MM.1S (cell line): ENCODE results near the gene SFN.
A peak's percentile ranks its signal among the peaks of the same experiment; 100 is the strongest.

Source experiments
- DNase-seq: peaks from one replicate; pipeline ENCODE4 v3.0.0-alpha.2; 2015
- H2AFZ ChIP-seq: fragments of 300-600 bp; sonication (generic); 2 replicates; pipeline ENCODE4 v1.6.0; 2016; ENCODE audit warnings: antibody characterized with exemption, low read length
- H3F3A ChIP-seq: fragments of 300-600 bp; sonication (generic); 2 replicates; pipeline ENCODE4 v1.6.1; 2016; ENCODE audit warnings: mild to moderate bottlenecking, antibody characterized with exemption, low read length, moderate library complexity, mixed read lengths; ENCODE audit not compliant: insufficient read depth
- H3K27ac ChIP-seq: fragments of 300-600 bp; sonication (generic); 2 replicates; pipeline ENCODE4 v1.5.1; 2016; ENCODE audit warnings: mild to moderate bottlenecking, low read length
- H3K27me3 ChIP-seq: fragments of 300-600 bp; sonication (generic); replicated peaks from 2 replicates; pipeline ENCODE4 v1.6.0; 2016; ENCODE audit warnings: low read length; ENCODE audit not compliant: insufficient read depth
- H3K36me3 ChIP-seq: fragments of 300-600 bp; sonication (generic); replicated peaks from 2 replicates; pipeline ENCODE4 v1.6.1; 2016; ENCODE audit warnings: mild to moderate bottlenecking, low read length, mixed read lengths; ENCODE audit not compliant: insufficient read depth
- H3K4me1 ChIP-seq: fragments of 300-600 bp; sonication (generic); 2 replicates; pipeline ENCODE4 v1.6.1; 2016; ENCODE audit warnings: low read length, mixed read lengths
- H3K4me2 ChIP-seq: fragments of 300-600 bp; sonication (generic); 2 replicates; pipeline ENCODE4 v1.6.0; 2016; ENCODE audit warnings: low read depth, low read length
- H3K4me3 ChIP-seq: fragments of 300-600 bp; sonication (generic); 2 replicates; pipeline ENCODE4 v1.5.1; 2016; ENCODE audit warnings: low read length, mixed read lengths
- H3K79me2 ChIP-seq: fragments of 300-600 bp; sonication (generic); 2 replicates; pipeline ENCODE4 v1.6.1; 2016; ENCODE audit warnings: mixed run types, low read length, mixed read lengths
- H3K9ac ChIP-seq: fragments of 300-600 bp; sonication (generic); 2 replicates; pipeline ENCODE4 v1.6.1; 2016; ENCODE audit warnings: low read length, mixed read lengths
- H3K9me2 ChIP-seq: fragments of 300-600 bp; sonication (generic); replicated peaks from 2 replicates; pipeline ENCODE4 v1.6.1; 2016; ENCODE audit warnings: mild to moderate bottlenecking, low read length, mixed read lengths; ENCODE audit not compliant: insufficient read depth
- H3K9me3 ChIP-seq: fragments of 300-600 bp; sonication (generic); replicated peaks from 2 replicates; pipeline ENCODE4 v1.6.1; 2016; ENCODE audit warnings: mild to moderate bottlenecking, low read length, mixed read lengths; ENCODE audit not compliant: insufficient read depth
- H4K20me1 ChIP-seq: fragments of 300-600 bp; sonication (generic); 2 replicates; pipeline ENCODE4 v1.6.1; 2016; ENCODE audit warnings: mild to moderate bottlenecking, low read length, moderate library complexity, mixed read lengths; ENCODE audit not compliant: insufficient read depth
- CTCF ChIP-seq: fragments of 300-600 bp; sonication (generic); IDR thresholded peaks from 2 replicates; pipeline ENCODE4 v1.5.1; 2016; ENCODE audit warnings: antibody characterized with exemption, low read length, mixed read lengths
- EZH2 ChIP-seq: fragments of 300-600 bp; sonication (generic); optimal IDR thresholded peaks from 2 replicates; pipeline ENCODE3; 2017; ENCODE audit warnings: low read depth, mild to moderate bottlenecking, antibody characterized with exemption, low read length, mixed read lengths
- EZH2phosphoT487 ChIP-seq: fragments of 300-600 bp; sonication (generic); IDR thresholded peaks from 2 replicates; pipeline ENCODE4 v1.6.1; 2018; ENCODE audit warnings: antibody characterized with exemption, low read length

The SFN gene

GRCh38 chr1:26861286-26861701, 1.7 kb upstream of the SFN start:
- no peaks in the 10 kb centered on the region for H4K20me1 ChIP-seq
- no peak overlapping the region for H3K27ac ChIP-seq
- no peaks in the 10 kb centered on the region for H3K27me3 ChIP-seq
- no peak for DNase-seq
- H3F3A ChIP-seq = peaks cover 39% of the 10 kb centered on the region
- no peaks in the 10 kb centered on the region for H3K36me3 ChIP-seq
- no peak overlapping the region for H3K4me2 ChIP-seq
- TF ChIP-seq CTCF (no peak), EZH2phosphoT487 (no peak), EZH2 (no peak)
- no peaks in the 10 kb centered on the region for H3K79me2 ChIP-seq
- no peaks in the 10 kb centered on the region for H3K9me2 ChIP-seq
- H3K9me3 ChIP-seq = no peaks in the 10 kb centered on the region
- no peak overlapping the region for H2AFZ ChIP-seq
- H3K9ac ChIP-seq = no peak overlapping the region
- peaks cover 19% of the 10 kb centered on the region for H3K4me1 ChIP-seq
- H3K4me3 ChIP-seq = no peak overlapping the region

- no peak for DNase-seq
- H3F3A ChIP-seq = peaks cover 39% of the 10 kb centered on the region
- H3K27ac ChIP-seq = no peak overlapping the region
- no peaks in the 10 kb centered on the region for H3K36me3 ChIP-seq
- H4K20me1 ChIP-seq = no peaks in the 10 kb centered on the region
- H3K27me3 ChIP-seq = no peaks in the 10 kb centered on the region
- H3K79me2 ChIP-seq = no peaks in the 10 kb centered on the region
- peaks cover 19% of the 10 kb centered on the region for H3K4me1 ChIP-seq
- no peaks in the 10 kb centered on the region for H3K9me3 ChIP-seq
- peak overlapping the region; percentile 35; the same call in 1 of the 2 replicates for H3K9ac ChIP-seq
- H3K9me2 ChIP-seq = no peaks in the 10 kb centered on the region
- TF ChIP-seq CTCF (no peak), EZH2 (no peak), EZH2phosphoT487 (no peak)
- H3K4me2 ChIP-seq = peak overlapping the region; percentile 96; the same call in 1 of the 2 replicates
- peak overlapping the region; percentile 49; the same call in 1 of the 2 replicates for H2AFZ ChIP-seq
- no peak overlapping the region for H3K4me3 ChIP-seq
Observed at GRCh38 chr1:26861889-26862378, 1.0 kb upstream of the SFN start.

- H3K9me2 ChIP-seq = no peaks in the 10 kb centered on the region
- H3K4me3 ChIP-seq = peak overlapping the region; percentile 88
- H3K4me2 ChIP-seq = peak overlapping the region; percentile 96
- no peaks in the 10 kb centered on the region for H3K79me2 ChIP-seq
- H3K4me1 ChIP-seq = peaks cover 19% of the 10 kb centered on the region
- no peak for DNase-seq
- peak overlapping the region; percentile 88; the same call in 1 of the 2 replicates for H3K9ac ChIP-seq
- peak overlapping the region; percentile 69; the same call in 1 of the 2 replicates for H2AFZ ChIP-seq
- H3F3A ChIP-seq = peaks cover 36% of the 10 kb centered on the region
- no peaks in the 10 kb centered on the region for H3K27me3 ChIP-seq
- peak overlapping the region; percentile 96; the same call in 1 of the 2 replicates for H3K27ac ChIP-seq
- H3K9me3 ChIP-seq = no peaks in the 10 kb centered on the region
- no peaks in the 10 kb centered on the region for H4K20me1 ChIP-seq
- TF ChIP-seq EZH2 = no peak
- no peak for TF ChIP-seq CTCF
- no peak for TF ChIP-seq EZH2phosphoT487
- H3K36me3 ChIP-seq = no peaks in the 10 kb centered on the region
Observed at GRCh38 chr1:26863685-26864077, 732 bp downstream of the SFN start.
